ENCODE data around the gene ARID3A.

- TF ChIP-seq CTCF (IDR thresholded peaks at IDR 0.05; ENCODE audit: low read length), result peak; percentile 41
- TF ChIP-seq EZH2 (optimal IDR thresholded peaks at IDR 0.05; ENCODE audit: low read depth, low read length), result no peak
- TF ChIP-seq EZH2phosphoT487 (IDR thresholded peaks at IDR 0.05; ENCODE audit: low read length), result no peak
Measured at GRCh38 chr19:917323-918151, 8.3 kb upstream of the ARID3A start, which contains the start of gene KISS1R.

Measured in MM.1S (cell line).